GM12878 (cell line): ENCODE data around the gene CBARP. TPM values are rescaled to one million over a fixed set of nuclear protein-coding genes. Genes with fewer than 3 reads are reported as not detected.

Source experiments
- BHLHE40 ChIP-seq, 2 experiments: fragments of 450-650 bp in 1 of 2; IDR thresholded peaks; 2 replicates each; pipeline ENCODE4 v1.6.1; 2011 to 2017; ENCODE audit warnings: low read depth in 2 of 2, borderline replicate concordance in 1 of 2, improper control_type of control experiment in 1 of 2, low read length in 1 of 2, mild to moderate bottlenecking in 1 of 2
- BMI1 ChIP-seq: fragments of 450-650 bp; IDR thresholded peaks from 2 replicates; pipeline ENCODE4 v1.6.1; 2016; ENCODE audit warnings: mild to moderate bottlenecking, moderate library complexity, borderline replicate concordance
- CEBPZ ChIP-seq: fragments of 150-350 bp; IDR thresholded peaks from 2 replicates; pipeline ENCODE4 v1.6.1; 2016; ENCODE audit warnings: low read depth, low read length
- E2F8 ChIP-seq: fragments of 450-650 bp; IDR thresholded peaks from 2 replicates; pipeline ENCODE4 v1.6.1; 2018; ENCODE audit warnings: mild to moderate bottlenecking, low read depth, moderate library complexity; ENCODE audit not compliant: partially characterized antibody
- EED ChIP-seq: sonication (generic); IDR thresholded peaks from 2 replicates; pipeline ENCODE4 v1.6.1; 2016; ENCODE audit warnings: antibody characterized with exemption, low read depth
- IKZF2 ChIP-seq, 2 experiments: fragments of 450-650 bp; IDR thresholded peaks; 2 replicates each; pipeline ENCODE4 v1.6.1; 2017; ENCODE audit warnings: mild to moderate bottlenecking in 2 of 2, moderate library complexity in 2 of 2
- LARP7 ChIP-seq: fragments of 450-650 bp; IDR thresholded peaks from 2 replicates; pipeline ENCODE4 v1.6.1; 2017; ENCODE audit warnings: mild to moderate bottlenecking
- MXI1 ChIP-seq: fragments of 150-350 bp; IDR thresholded peaks from 2 replicates; pipeline ENCODE4 v1.6.1; 2011; ENCODE audit warnings: low read depth, mild to moderate bottlenecking, inconsistent platforms, low read length, improper control_type of control experiment
- MYB ChIP-seq: fragments of 150-350 bp; IDR thresholded peaks from 2 replicates; pipeline ENCODE4 v1.6.1; 2014; ENCODE audit warnings: mild to moderate bottlenecking, low read depth, low read length, borderline replicate concordance
- NBN ChIP-seq: fragments of 450-650 bp; IDR thresholded peaks from 2 replicates; pipeline ENCODE4 v1.6.1; 2016
- NFXL1 ChIP-seq: fragments of 450-650 bp; IDR thresholded peaks from 2 replicates; pipeline ENCODE4 v1.6.1; 2017; ENCODE audit warnings: antibody characterized with exemption, mild to moderate bottlenecking, borderline replicate concordance
- RAD21 ChIP-seq: IDR thresholded peaks from 2 replicates; pipeline ENCODE4 v1.6.1; 2011; ENCODE audit warnings: mild to moderate bottlenecking, low read depth, low read length, moderate library complexity; ENCODE audit not compliant: insufficient read depth
- RBBP5 ChIP-seq: fragments of 200-600 bp; sonication (generic); conservative IDR thresholded peaks from 2 replicates; pipeline ENCODE4 v1.6.1; 2016
- RUNX3 ChIP-seq: IDR thresholded peaks from 2 replicates; pipeline ENCODE4 v1.6.1; 2012; ENCODE audit warnings: low read length, inconsistent platforms
- SIN3A ChIP-seq: IDR thresholded peaks from 2 replicates; pipeline ENCODE4 v1.6.1; 2012; ENCODE audit warnings: low read depth, low read length, improper control_type of control experiment
- TBL1XR1 ChIP-seq: IDR thresholded peaks from 2 replicates; pipeline ENCODE4 v1.6.1; 2012; ENCODE audit warnings: low read depth, low read length, improper control_type of control experiment
- YBX1 ChIP-seq: fragments of 450-650 bp; IDR thresholded peaks from 2 replicates; pipeline ENCODE4 v1.6.1; 2016; ENCODE audit warnings: antibody characterized with exemption
- YY1 ChIP-seq: IDR thresholded peaks from 2 replicates; pipeline ENCODE4 v1.6.1; 2011; ENCODE audit warnings: low read depth, mild to moderate bottlenecking, low read length
- ZNF217 ChIP-seq: fragments of 450-650 bp; IDR thresholded peaks from 2 replicates; pipeline ENCODE4 v1.6.1; 2017; ENCODE audit warnings: antibody characterized with exemption, mild to moderate bottlenecking
- polyA plus RNA-seq, 11 experiments: library from polyadenylated mRNA; depleted of rRNA in 4 of 11; unstranded in 6 of 11; stranded (reverse) in 5 of 11; fragments of >200 nt; fragmentation: Nextera tagmentation in 4 of 11; fragmentation: Illumina TruSeq in 1 of 11; extraction: Ambion mirVana in 4 of 11; extraction: Trizol in 1 of 11; gene quantifications; 1 replicate in 1 of 11; 2 replicates in 10 of 11; pipeline versions ENCODE4 v1.2.1 to v1.2.3, GENCODE V29; 2011 to 2016; ENCODE audit warnings: inconsistent platforms in 2 of 11, missing spikeins in 2 of 11, low read depth in 1 of 11
- total RNA-seq, 4 experiments: library from RNA; depleted of rRNA in 3 of 4; stranded (reverse); fragments of >200 nt in 3 of 4; fragmentation: Illumina TruSeq in 1 of 4; extraction: Trizol in 1 of 4; gene quantifications; 2 replicates each; pipeline versions ENCODE4 v1.2.1 to v1.2.3, GENCODE V29; 2013 to 2021
- TF ChIP-seq, protein P1 (sequence below): IDR thresholded peaks from 2 replicates; pipeline ENCODE4 v1.6.1; 2011; ENCODE audit warnings: borderline replicate concordance, low read depth, mild to moderate bottlenecking, moderate library complexity, mixed read lengths, low read length; ENCODE audit not compliant: insufficient read depth; ENCODE audit errors: extremely low read length

CBARP gene
- total and polyA plus RNA-seq, 10 of the 15 experiments (the other 5 are each of a cell fraction or from before 2014, with no cell fraction given), result 0.04 to 0.59 (median 0.18) TPM; not detected in 3

GRCh38 chr19:1269478-1270212, 31.8 kb upstream of the CBARP start (continued):
- TF ChIP-seq CEBPZ, result no peak
- peak; percentile 93 for TF ChIP-seq MXI1
- TF ChIP-seq YBX1, result no peak
- peak; percentile 100 for TF ChIP-seq YY1
- no peak; a peak in 1 of 4 replicates for TF ChIP-seq IKZF2 (IDR thresholded peaks at IDR 0.05)
- TF ChIP-seq MYB, result no peak
- TF ChIP-seq LARP7, result peak; percentile 98
- 0 out of 2 replicates have a peak, but pooled peaks have one; percentile 28 for TF ChIP-seq EED
- TF ChIP-seq SIN3A, result no peak
- TF ChIP-seq NFXL1, result no peak
- peak in 1 of 2 experiments; percentile 47; a peak in 1 of 4 replicates for TF ChIP-seq BHLHE40 (IDR thresholded peaks at IDR 0.05; ENCODE audit: borderline replicate concordance in 1 of 2, low read depth in 2 of 2, low read length in 1 of 2)
- no peak for TF ChIP-seq RAD21
- 0 out of 2 replicates have a peak, but pooled peaks have one; percentile 22 for TF ChIP-seq NBN
- peak; percentile 48 for TF ChIP-seq E2F8
- no peak for TF ChIP-seq RBBP5
- TF ChIP-seq, protein P1, sequence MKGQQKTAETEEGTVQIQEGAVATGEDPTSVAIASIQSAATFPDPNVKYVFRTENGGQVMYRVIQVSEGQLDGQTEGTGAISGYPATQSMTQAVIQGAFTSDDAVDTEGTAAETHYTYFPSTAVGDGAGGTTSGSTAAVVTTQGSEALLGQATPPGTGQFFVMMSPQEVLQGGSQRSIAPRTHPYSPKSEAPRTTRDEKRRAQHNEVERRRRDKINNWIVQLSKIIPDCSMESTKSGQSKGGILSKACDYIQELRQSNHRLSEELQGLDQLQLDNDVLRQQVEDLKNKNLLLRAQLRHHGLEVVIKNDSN, result peak; percentile 85
- no peak for TF ChIP-seq BMI1
- TF ChIP-seq TBL1XR1, result no peak
- TF ChIP-seq ZNF217, result peak; percentile 72; the same call in 1 of the 2 replicates
- TF ChIP-seq RUNX3, result no peak
